CD4-positive, CD25-positive, alpha-beta regulatory T cell (primary cell): ENCODE results near the gene CNIH2. TPM values are rescaled to one million over a fixed set of nuclear protein-coding genes. Genes with fewer than 3 reads are reported as not detected.

Experiments
- ATAC-seq, 2 donors: fragments of 150-1000 bp; cut with Tn5 transposase; one replicate each; pipeline ENCODE4 v1.10.0; 2021; ENCODE audit warnings: low read depth in 2 of 2, moderate number of reproducible peaks in 2 of 2, moderate library complexity in 1 of 2
- DNase-seq, 3 donors: peaks; one replicate each; pipeline versions ENCODE4 v3.0.0 to v3.0.0-alpha.2; 2012 to 2022; ENCODE audit warnings: mixed read lengths in 1 of 3
- H3K27ac ChIP-seq: one replicate; pipeline ENCODE4 v1.7.0; 2013; ENCODE audit warnings: mild to moderate bottlenecking, low read length; ENCODE audit not compliant: insufficient read depth, poor library complexity, severe bottlenecking
- H3K27me3 ChIP-seq: one replicate; pipeline ENCODE4 v1.7.0; 2013; ENCODE audit warnings: low read length; ENCODE audit not compliant: control insufficient read depth, insufficient read depth
- H3K36me3 ChIP-seq: one replicate; pipeline ENCODE4 v1.7.0; 2013; ENCODE audit warnings: mild to moderate bottlenecking, low read length, moderate library complexity; ENCODE audit not compliant: control insufficient read depth, insufficient read depth
- H3K4me1 ChIP-seq: 2 replicates; pipeline ENCODE4 v1.7.0; 2013; ENCODE audit warnings: mild to moderate bottlenecking, low read length; ENCODE audit not compliant: insufficient read depth, control insufficient read depth, poor library complexity, severe bottlenecking
- H3K4me3 ChIP-seq: one replicate; pipeline ENCODE4 v1.7.0; 2013; ENCODE audit warnings: low read depth, mild to moderate bottlenecking, low read length, moderate library complexity
- H3K9me3 ChIP-seq, 2 experiments: 1 replicate in 1 of 2; 2 replicates in 1 of 2; pipeline ENCODE4 v1.7.0; 2013; ENCODE audit warnings: low read length in 2 of 2, mild to moderate bottlenecking in 1 of 2, moderate library complexity in 1 of 2; ENCODE audit not compliant: control insufficient read depth in 2 of 2
- H3K27ac Mint-ChIP-seq, 3 donors: one replicate each; pipeline ENCODE4 v1.8.0; 2020 to 2022; ENCODE audit warnings: mild to moderate bottlenecking in 3 of 3, mixed read lengths in 3 of 3, moderate library complexity in 2 of 3
- H3K27me3 Mint-ChIP-seq: one replicate; pipeline ENCODE4 v1.8.0; 2022; ENCODE audit warnings: mild to moderate bottlenecking, mixed read lengths
- H3K36me3 Mint-ChIP-seq: one replicate; pipeline ENCODE4 v1.8.0; 2020; ENCODE audit warnings: mixed read lengths
- H3K4me1 Mint-ChIP-seq, 4 donors: one replicate each; pipeline ENCODE4 v1.8.0; 2020 to 2022; ENCODE audit warnings: mixed read lengths in 4 of 4, mild to moderate bottlenecking in 1 of 4
- H3K4me3 Mint-ChIP-seq, 4 donors: one replicate each; pipeline ENCODE4 v1.8.0; 2020 to 2022; ENCODE audit warnings: mild to moderate bottlenecking in 4 of 4, mixed read lengths in 4 of 4, moderate library complexity in 3 of 4
- H3K9me3 Mint-ChIP-seq, 7 donors: one replicate each; pipeline ENCODE4 v1.8.0; 2020 to 2022; ENCODE audit warnings: mixed read lengths in 7 of 7, mild to moderate bottlenecking in 3 of 7, moderate library complexity in 2 of 7
- polyA plus RNA-seq, 4 donors: library from polyadenylated mRNA; unstranded; fragments of 300-500 nt; fragmentation: Illumina TruSeq; gene quantifications; one replicate each; pipeline ENCODE4 v1.2.3, GENCODE V29; 2021
- total RNA-seq: library from RNA; stranded (reverse); gene quantifications from one replicate; pipeline ENCODE4 v1.2.3, GENCODE V29; 2022

CNIH2 gene
- total and polyA plus RNA-seq, 5 donors from 2014 or later = 4.5 TPM; not detected in 4

DNA sequence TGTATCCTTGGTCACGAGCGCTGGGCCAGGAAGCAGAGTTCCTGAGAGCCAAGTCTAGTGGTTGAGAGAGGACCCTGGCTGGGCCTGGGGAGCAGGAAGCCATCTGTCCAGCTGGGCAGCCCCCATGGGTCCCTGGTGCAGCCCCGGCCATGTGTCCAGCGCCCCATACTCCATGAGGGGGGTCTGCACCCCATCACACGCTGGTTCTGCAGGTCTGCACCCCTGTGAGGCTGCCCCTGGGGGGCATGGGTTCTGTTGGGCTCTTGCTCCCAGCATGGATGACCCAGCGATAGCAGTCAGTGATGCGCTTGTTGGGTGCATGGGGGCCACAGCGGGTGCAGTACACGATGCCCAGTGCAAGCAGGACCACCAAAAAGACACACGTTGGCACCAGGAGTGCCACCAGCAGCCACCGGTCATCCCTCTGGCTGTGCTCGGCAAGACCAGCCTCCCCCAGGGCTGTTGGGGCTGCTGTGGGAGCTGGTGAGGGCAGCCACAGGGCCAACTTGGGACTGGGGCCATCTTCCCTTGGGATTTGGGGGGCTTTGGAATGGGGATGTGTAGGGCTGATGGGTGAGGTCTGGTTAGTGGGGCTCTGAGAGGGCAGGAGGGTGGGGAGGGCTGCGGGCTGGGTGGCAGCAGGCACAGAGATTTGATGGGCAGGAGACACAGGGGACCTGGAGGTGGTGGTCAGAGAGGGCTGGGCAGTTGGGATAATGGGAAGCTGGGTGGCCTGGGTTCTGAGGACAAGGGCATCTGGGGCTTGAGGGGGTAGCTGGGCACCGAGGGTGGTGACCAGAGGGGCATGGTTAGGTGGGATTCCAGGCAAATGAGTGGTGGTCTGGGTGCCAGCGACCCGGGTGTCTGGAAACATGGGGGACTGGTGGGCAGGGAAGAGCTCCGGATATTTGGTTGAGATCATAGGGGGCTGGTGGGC, 36.9 kb downstream of the CNIH2 start:
- peaks cover 54% of the 10 kb centered on the region for H3K4me1 ChIP-seq
- no peaks in the 10 kb centered on the region for H3K36me3 Mint-ChIP-seq
- peaks cover 0 to 4% (median 0%) of the 10 kb centered on the region in 7 donors for H3K9me3 Mint-ChIP-seq
- H3K4me1 Mint-ChIP-seq = peaks cover 0 to 57% (median 16%) of the 10 kb centered on the region in 4 donors
- H3K4me3 Mint-ChIP-seq = peak overlapping the region in 3 of 4 donors; percentile 51 to 82 (median 69)
- peaks cover 6% of the 10 kb centered on the region for H3K27me3 Mint-ChIP-seq
- H3K27me3 ChIP-seq = no peaks in the 10 kb centered on the region
- peak overlapping the region; percentile 85 to 98 (median 88) for H3K27ac Mint-ChIP-seq
- H3K36me3 ChIP-seq = no peaks in the 10 kb centered on the region
- peak overlapping the region; percentile 5 for H3K27ac ChIP-seq
- H3K4me3 ChIP-seq = no peak overlapping the region
- DNase-seq = no peak
- ATAC-seq = no peak
- no peaks in the 10 kb centered on the region for H3K9me3 ChIP-seq

DNA sequence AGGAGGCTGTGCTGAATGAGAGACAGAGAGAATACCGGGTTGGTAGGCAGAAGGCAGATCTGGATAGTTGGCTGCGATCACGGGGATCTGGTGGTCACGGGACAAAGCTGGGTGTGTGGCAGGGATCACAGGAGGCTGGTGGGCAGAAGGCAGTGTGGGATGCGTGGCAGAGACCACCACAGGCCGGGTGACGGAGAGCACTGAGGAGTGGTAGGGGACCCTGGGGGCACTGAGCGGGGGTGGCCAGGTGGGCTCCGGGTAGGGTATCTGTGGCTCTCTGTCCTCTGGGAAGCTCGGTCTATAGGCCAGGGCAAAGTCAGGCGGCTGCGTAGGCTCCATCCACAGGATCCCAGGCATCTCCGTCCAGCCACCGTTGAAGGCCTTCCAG, 37.5 kb downstream of the CNIH2 start:
- Histone ChIP-seq H3K4me3 (no peak overlapping the region), H3K27me3 (no peaks in the 10 kb centered on the region), H3K36me3 (no peaks in the 10 kb centered on the region), H3K27ac (no peak overlapping the region), H3K4me1 (peaks cover 54% of the 10 kb centered on the region), H3K9me3 (no peaks in the 10 kb centered on the region)
- H3K27ac Mint-ChIP-seq = peak overlapping the region; percentile 77 to 98 (median 85)
- DNase-seq (no peak), ATAC-seq (no peak)
- no peaks in the 10 kb centered on the region for H3K36me3 Mint-ChIP-seq
- H3K4me3 Mint-ChIP-seq = peak overlapping the region in 3 of 4 donors; percentile 49 to 63 (median 51)
- H3K27me3 Mint-ChIP-seq = peaks cover 6% of the 10 kb centered on the region
- H3K4me1 Mint-ChIP-seq = peaks cover 0 to 63% (median 18%) of the 10 kb centered on the region in 4 donors
- H3K9me3 Mint-ChIP-seq = peaks cover 0 to 7% (median 0%) of the 10 kb centered on the region in 7 donors

- peaks cover 0 to 63% (median 18%) of the 10 kb centered on the region in 4 donors for H3K4me1 Mint-ChIP-seq
Observed at GRCh38 chr11:66315921-66316811, 38.2 kb downstream of the CNIH2 start.

DNA sequence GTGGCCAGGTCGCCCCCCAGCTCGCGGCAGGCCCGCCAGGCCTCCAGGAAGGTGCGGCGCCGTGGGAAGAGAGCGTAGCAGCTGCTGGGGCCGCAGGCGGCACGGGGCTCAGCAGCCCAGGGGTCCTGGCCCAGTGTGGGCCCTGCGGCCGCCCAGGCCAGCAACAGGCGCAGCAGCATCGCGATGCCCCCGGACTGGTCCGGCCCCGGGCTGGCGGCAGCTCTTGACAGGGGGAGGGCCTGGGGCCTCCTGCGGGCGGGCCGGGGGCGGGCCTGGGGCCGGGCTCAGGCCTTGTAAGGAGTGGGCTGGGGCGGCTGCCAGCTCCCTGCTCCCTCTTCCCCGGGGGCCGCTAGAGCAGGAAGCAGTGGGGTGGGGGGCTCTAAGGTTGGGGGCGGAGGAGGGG, 38.9 kb downstream of the CNIH2 start, which contains the start of gene CD248:
Gene CD248, minus strand, starts transcription at position 196 of the 403 bp plus-strand sequence. Its CDS starts 17 bp downstream, at position 179.
- H3K4me3 ChIP-seq = no peak within 1 kb of the TSS
- ATAC-seq (no peak), DNase-seq (no peak)
- peaks cover 49% of the 10 kb centered on the region for H3K4me1 ChIP-seq
- H3K27me3 ChIP-seq = no peaks in the 10 kb centered on the region
- H3K9me3 ChIP-seq = no peaks in the 10 kb centered on the region
- H3K36me3 ChIP-seq = no peaks in the 10 kb centered on the region
- Mint-ChIP-seq H3K27ac (peak within 1 kb of the TSS; percentile 95 to 98 (median 96)), H3K9me3 (peaks cover 0 to 7% (median 1%) of the 10 kb centered on the region in 7 donors), H3K27me3 (no peaks in the 10 kb centered on the region), H3K4me1 (peaks cover 0 to 63% (median 18%) of the 10 kb centered on the region in 4 donors), H3K4me3 (peak within 1 kb of the TSS in 3 of 4 donors; percentile 57 to 74 (median 62)), H3K36me3 (no peaks in the 10 kb centered on the region)
- H3K27ac ChIP-seq = peak within 1 kb of the TSS; percentile 82

More at GRCh38 chr11:66315921-66316811, 38.2 kb downstream of the CNIH2 start:
- peak overlapping the region; percentile 77 to 98 (median 85) for H3K27ac Mint-ChIP-seq
- H3K36me3 ChIP-seq = no peaks in the 10 kb centered on the region
- no peaks in the 10 kb centered on the region for H3K9me3 ChIP-seq
- no peak for ATAC-seq
- H3K9me3 Mint-ChIP-seq = peaks cover 0 to 7% (median 1%) of the 10 kb centered on the region in 7 donors
- no peaks in the 10 kb centered on the region for H3K36me3 Mint-ChIP-seq
- H3K27ac ChIP-seq = peak overlapping the region; percentile 82
- H3K4me3 ChIP-seq = no peak overlapping the region
- peak overlapping the region in 2 of 4 donors; percentile 49 to 62 for H3K4me3 Mint-ChIP-seq
- H3K27me3 Mint-ChIP-seq = no peaks in the 10 kb centered on the region
- H3K27me3 ChIP-seq = no peaks in the 10 kb centered on the region
- peaks cover 54% of the 10 kb centered on the region for H3K4me1 ChIP-seq
- DNase-seq = no peak

DNA sequence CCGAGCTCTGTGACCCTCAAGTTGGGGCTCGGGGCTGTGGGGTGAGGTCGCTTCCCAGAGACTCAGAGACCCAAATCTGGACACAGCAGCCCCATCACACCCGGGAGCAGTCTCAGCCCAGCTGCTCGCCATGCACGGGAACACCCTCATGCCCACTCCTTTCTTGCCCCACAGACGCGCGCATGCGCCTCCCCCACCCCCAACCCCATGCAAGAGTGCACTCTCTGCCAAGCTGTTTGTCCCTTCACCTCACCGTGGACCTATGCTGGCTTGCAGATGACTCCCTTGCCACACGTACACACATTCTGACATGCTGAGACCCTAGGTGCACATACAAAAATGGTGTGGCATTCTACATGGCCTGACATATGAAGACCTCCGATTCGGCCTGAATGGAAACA, 39.3 kb downstream of the CNIH2 start:
- no peak for ATAC-seq

GRCh38 chr11:66317723-66318599, 40.0 kb downstream of the CNIH2 start:
- Histone ChIP-seq H3K4me3 (no peak overlapping the region), H3K4me1 (peaks cover 44% of the 10 kb centered on the region), H3K9me3 (no peaks in the 10 kb centered on the region), H3K27ac (peak overlapping the region; percentile 82), H3K36me3 (no peaks in the 10 kb centered on the region), H3K27me3 (no peaks in the 10 kb centered on the region)
- peak overlapping the region; percentile 90 to 96 (median 95) for H3K27ac Mint-ChIP-seq
- no peaks in the 10 kb centered on the region for H3K27me3 Mint-ChIP-seq
- peak overlapping the region in 3 of 4 donors; percentile 57 to 74 (median 62) for H3K4me3 Mint-ChIP-seq
- peak; percentile 81 to 84 for ATAC-seq
- DNase-seq = peak; percentile 40 to 74 (median 68)
- H3K4me1 Mint-ChIP-seq = peaks cover 0 to 66% (median 18%) of the 10 kb centered on the region in 4 donors
- H3K36me3 Mint-ChIP-seq = no peaks in the 10 kb centered on the region
- H3K9me3 Mint-ChIP-seq = peaks cover 0 to 7% (median 1%) of the 10 kb centered on the region in 7 donors

More for the DNA sequence above, 39.3 kb downstream of the CNIH2 start:
- H3K4me3 ChIP-seq = no peak overlapping the region
- H3K9me3 Mint-ChIP-seq = peaks cover 0 to 7% (median 1%) of the 10 kb centered on the region in 7 donors
- H3K27me3 ChIP-seq = no peaks in the 10 kb centered on the region
- H3K27ac ChIP-seq = peak overlapping the region; percentile 82
- H3K4me1 Mint-ChIP-seq = peaks cover 0 to 64% (median 18%) of the 10 kb centered on the region in 4 donors
- peak overlapping the region in 2 of 3 donors; percentile 95 to 96 for H3K27ac Mint-ChIP-seq
- peak in 2 of 3 donors; percentile 20 to 37 for DNase-seq
- no peaks in the 10 kb centered on the region for H3K9me3 ChIP-seq
- no peaks in the 10 kb centered on the region for H3K36me3 ChIP-seq
- peak overlapping the region in 3 of 4 donors; percentile 57 to 74 (median 62) for H3K4me3 Mint-ChIP-seq
- no peaks in the 10 kb centered on the region for H3K27me3 Mint-ChIP-seq
- H3K4me1 ChIP-seq = peaks cover 46% of the 10 kb centered on the region
- no peaks in the 10 kb centered on the region for H3K36me3 Mint-ChIP-seq
